SK-N-SH (cell line): Measurements from ENCODE around the gene NTSR2. TPM values are rescaled to one million over a fixed set of nuclear protein-coding genes. Genes with fewer than 3 reads are reported as not detected.
A peak's percentile ranks its signal among the peaks of the same experiment; 100 is the strongest.

ENCODE experiments used
- CTCF ChIA-PET: fragments of 300-600, 350-600 bp; formaldehyde crosslinking; extraction: SDS; loops from one replicate; lab custom pipeline; 2021; lab: Yijun Ruan, JAX
- POLR2A ChIA-PET: fragments of 350-600 bp; sonication (Branson Sonifier 250); formaldehyde crosslinking; extraction: SDS; loops from one replicate; lab custom pipeline; 2020; ENCODE audit warnings: antibody characterized with exemption, inconsistent platforms; lab: Yijun Ruan, JAX
- DNase-seq: peaks from one replicate; pipeline ENCODE4 v3.0.0; 2012
- H2AFZ ChIP-seq: fragments of 200-600 bp; sonication (generic); 2 replicates; pipeline ENCODE4 v1.8.1; 2016; ENCODE audit warnings: antibody characterized with exemption, mild to moderate bottlenecking, low read depth
- H3F3A ChIP-seq: fragments of 200-600 bp; sonication (generic); replicated peaks from 2 replicates; pipeline ENCODE3; 2016; ENCODE audit warnings: antibody characterized with exemption, mild to moderate bottlenecking; ENCODE audit not compliant: insufficient read depth
- H3K27ac ChIP-seq, 2 experiments: fragments of 200-500 bp in 1 of 2; fragments of 200-600 bp in 1 of 2; sonication (Bioruptor generic) in 1 of 2; sonication (generic), shearing (Covaris generic) in 1 of 2; 2 replicates each; pipeline versions ENCODE4 v1.5.1 to v1.6.1; 2014 to 2016; ENCODE audit warnings: low read depth in 2 of 2, inconsistent platforms in 1 of 2, low read length in 1 of 2, mild to moderate bottlenecking in 1 of 2, mixed read lengths in 1 of 2
- H3K27me3 ChIP-seq: fragments of 200-600 bp; sonication (generic), shearing (Covaris generic); 2 replicates; pipeline ENCODE4 v1.6.1; 2016; ENCODE audit warnings: mixed run types; ENCODE audit not compliant: insufficient read depth
- H3K36me3 ChIP-seq, 2 experiments: fragments of 200-500 bp in 1 of 2; fragments of 200-600 bp in 1 of 2; sonication (Bioruptor generic) in 1 of 2; sonication (generic) in 1 of 2; replicated peaks in 1 of 2; 2 replicates each; pipeline versions ENCODE3 to v1.5.1; 2014 to 2016; ENCODE audit warnings: low read length in 1 of 2, mild to moderate bottlenecking in 1 of 2; ENCODE audit not compliant: insufficient read depth in 2 of 2, control insufficient read depth in 1 of 2
- H3K4me1 ChIP-seq, 2 experiments: fragments of 200-500 bp in 1 of 2; fragments of 200-600 bp in 1 of 2; sonication (Bioruptor generic) in 1 of 2; sonication (generic), shearing (Covaris generic) in 1 of 2; 2 replicates each; pipeline versions ENCODE4 v1.5.1 to v1.6.1; 2014 to 2016; ENCODE audit warnings: low read depth in 1 of 2, low read length in 1 of 2, mixed run types in 1 of 2; ENCODE audit not compliant: insufficient read depth in 2 of 2, control insufficient read depth in 1 of 2
- H3K4me2 ChIP-seq: fragments of 200-600 bp; sonication (generic), shearing (Covaris generic); 2 replicates; pipeline ENCODE4 v1.6.1; 2017; ENCODE audit warnings: mixed run types
- H3K4me3 ChIP-seq, 2 experiments: fragments of 200-500 bp in 1 of 2; fragments of 200-600 bp in 1 of 2; sonication (Bioruptor generic) in 1 of 2; sonication (generic), shearing (Covaris generic) in 1 of 2; 2 replicates each; pipeline versions ENCODE4 v1.5.1 to v1.8.1; 2014 to 2016; ENCODE audit warnings: low read depth in 2 of 2, inconsistent platforms in 1 of 2, low read length in 1 of 2, mild to moderate bottlenecking in 1 of 2, mixed read lengths in 1 of 2, moderate library complexity in 1 of 2
- H3K79me2 ChIP-seq: fragments of 200-600 bp; sonication (generic); 2 replicates; pipeline ENCODE4 v1.8.1; 2017; ENCODE audit warnings: mild to moderate bottlenecking; ENCODE audit not compliant: insufficient read depth
- H3K9ac ChIP-seq: fragments of 200-600 bp; sonication (generic); 2 replicates; pipeline ENCODE4 v1.6.1; 2017; ENCODE audit warnings: mixed run types
- H3K9me2 ChIP-seq: fragments of 200-600 bp; sonication (generic); 2 replicates; pipeline ENCODE4 v1.6.1; 2017; ENCODE audit warnings: mixed run types
- H3K9me3 ChIP-seq: fragments of 200-600 bp; sonication (generic); 2 replicates; pipeline ENCODE4 v1.6.1; 2017; ENCODE audit warnings: mixed run types, mild to moderate bottlenecking, moderate library complexity
- H4K20me1 ChIP-seq: fragments of 200-600 bp; sonication (generic); 2 replicates; pipeline ENCODE4 v1.6.1; 2017; ENCODE audit warnings: mild to moderate bottlenecking, mixed run types; ENCODE audit not compliant: insufficient read depth
- CHD2 ChIP-seq: fragments of 150-350 bp; IDR thresholded peaks from 2 replicates; pipeline ENCODE4 v1.6.1; 2018; ENCODE audit warnings: low read length; ENCODE audit not compliant: partially characterized antibody
- MXI1 ChIP-seq: IDR thresholded peaks from 2 replicates; pipeline ENCODE4 v1.6.1; 2012; ENCODE audit warnings: mild to moderate bottlenecking, low read depth, low read length, improper control_type of control experiment
- RAD21 ChIP-seq: IDR thresholded peaks from 2 replicates; pipeline ENCODE4 v1.6.1; 2012; ENCODE audit warnings: mild to moderate bottlenecking, low read length
- RCOR1 ChIP-seq: fragments of 150-350 bp; IDR thresholded peaks from 2 replicates; pipeline ENCODE4 v1.6.1; 2017; ENCODE audit warnings: antibody characterized with exemption, low read length
- SIN3A ChIP-seq: IDR thresholded peaks from 2 replicates; pipeline ENCODE4 v1.6.1; 2012; ENCODE audit warnings: low read depth, mild to moderate bottlenecking, low read length, moderate library complexity, borderline replicate concordance
- SMC3 ChIP-seq: IDR thresholded peaks from 2 replicates; pipeline ENCODE4 v1.6.1; 2012; ENCODE audit warnings: low read depth, low read length, improper control_type of control experiment
- TCF12 ChIP-seq: IDR thresholded peaks from 2 replicates; pipeline ENCODE4 v1.4.0; 2012
- WGBS: methylation state at CpG from one replicate; pipeline ENCODE4 v1.1.6; 2017; ENCODE audit warnings: low lambda C conversion rate; 5-methylcytosine and 5-hydroxymethylcytosine counted together
- polyA plus RNA-seq, 3 experiments: library from polyadenylated mRNA; depleted of rRNA; stranded (reverse); fragments of >200 nt; gene quantifications; 2 replicates each; pipeline ENCODE4 v1.2.3, GENCODE V29; 2012
- TF ChIP-seq, protein P1 (sequence below): fragments of 200-600 bp; sonication (generic); IDR thresholded peaks from 2 replicates; pipeline ENCODE4 v1.6.1; 2017; ENCODE audit warnings: antibody characterized with exemption, mild to moderate bottlenecking, moderate library complexity
- TF ChIP-seq, protein P2 (sequence below): IDR thresholded peaks from 2 replicates; pipeline ENCODE4 v1.4.0; 2012; ENCODE audit warnings: low read depth, borderline replicate concordance
- TF ChIP-seq, protein P3 (sequence below): IDR thresholded peaks from 2 replicates; pipeline ENCODE4; 2012
- TF ChIP-seq, protein P4 (sequence below): IDR thresholded peaks from 2 replicates; pipeline ENCODE4 v1.4.0; 2012; ENCODE audit warnings: low read depth
- TF ChIP-seq, protein P5 (sequence below): fragments of 150-350 bp; IDR thresholded peaks from 2 replicates; pipeline ENCODE4 v1.6.1; 2017; ENCODE audit warnings: antibody characterized with exemption, low read length, low read depth, borderline replicate concordance

NTSR2 gene
- polyA plus RNA-seq, 1 of the 3 experiments (the other 2 are of a cell fraction): not detected

DNA sequence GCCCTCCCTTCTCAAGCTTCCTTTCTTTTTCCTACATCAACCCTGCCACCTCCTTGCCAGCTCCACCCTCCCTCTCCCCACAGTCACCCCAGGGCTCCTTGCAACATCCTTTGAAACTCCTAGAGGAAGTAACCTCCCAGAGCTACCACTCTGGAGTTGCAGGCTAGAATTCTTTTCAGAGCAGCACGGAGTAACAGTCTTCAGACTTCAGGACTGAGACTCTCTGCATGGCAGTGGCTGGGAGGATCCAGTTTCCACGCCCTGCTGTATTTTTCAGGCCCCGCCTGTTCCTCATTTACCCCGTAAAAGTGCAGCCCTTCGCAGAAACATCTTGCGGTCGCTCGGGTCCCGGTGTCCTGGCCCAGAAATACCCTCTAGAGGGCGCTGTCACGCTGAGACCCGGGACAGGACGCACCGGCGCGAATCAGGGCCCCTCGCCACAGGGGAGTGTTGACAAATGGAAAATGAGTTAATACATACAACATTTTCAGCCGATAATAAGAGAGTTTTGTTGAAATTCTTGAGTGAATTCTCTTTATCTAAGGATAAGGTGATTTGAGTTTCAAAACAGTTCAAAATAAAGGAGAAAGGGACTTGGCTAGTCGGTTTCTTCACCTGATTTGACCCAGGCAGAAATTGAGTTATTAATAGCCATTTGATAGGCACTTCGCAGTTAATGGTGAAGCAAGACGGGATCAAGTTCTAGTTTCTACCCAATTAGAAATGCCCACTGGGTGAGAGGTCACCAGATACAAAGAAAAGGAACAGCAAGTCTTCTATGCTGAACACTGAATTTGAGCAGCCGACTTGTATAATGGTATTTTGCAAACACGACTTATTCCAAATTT lies 18.5 kb upstream of the NTSR2 start:
- no peaks in the 10 kb centered on the region for H3K9me2 ChIP-seq
- TF ChIP-seq MXI1 (peak; percentile 64; the same call in 1 of the 2 replicates), CHD2 (peak; percentile 27), RAD21 (peak; percentile 92), TCF12 (peak; percentile 57), RCOR1 (peak; percentile 49), SIN3A (peak; percentile 45; the same call in 1 of the 2 replicates), SMC3 (peak; percentile 73)
- TF ChIP-seq, protein P1, sequence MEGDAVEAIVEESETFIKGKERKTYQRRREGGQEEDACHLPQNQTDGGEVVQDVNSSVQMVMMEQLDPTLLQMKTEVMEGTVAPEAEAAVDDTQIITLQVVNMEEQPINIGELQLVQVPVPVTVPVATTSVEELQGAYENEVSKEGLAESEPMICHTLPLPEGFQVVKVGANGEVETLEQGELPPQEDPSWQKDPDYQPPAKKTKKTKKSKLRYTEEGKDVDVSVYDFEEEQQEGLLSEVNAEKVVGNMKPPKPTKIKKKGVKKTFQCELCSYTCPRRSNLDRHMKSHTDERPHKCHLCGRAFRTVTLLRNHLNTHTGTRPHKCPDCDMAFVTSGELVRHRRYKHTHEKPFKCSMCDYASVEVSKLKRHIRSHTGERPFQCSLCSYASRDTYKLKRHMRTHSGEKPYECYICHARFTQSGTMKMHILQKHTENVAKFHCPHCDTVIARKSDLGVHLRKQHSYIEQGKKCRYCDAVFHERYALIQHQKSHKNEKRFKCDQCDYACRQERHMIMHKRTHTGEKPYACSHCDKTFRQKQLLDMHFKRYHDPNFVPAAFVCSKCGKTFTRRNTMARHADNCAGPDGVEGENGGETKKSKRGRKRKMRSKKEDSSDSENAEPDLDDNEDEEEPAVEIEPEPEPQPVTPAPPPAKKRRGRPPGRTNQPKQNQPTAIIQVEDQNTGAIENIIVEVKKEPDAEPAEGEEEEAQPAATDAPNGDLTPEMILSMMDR: peak; percentile 99
- TF ChIP-seq, protein P2, sequence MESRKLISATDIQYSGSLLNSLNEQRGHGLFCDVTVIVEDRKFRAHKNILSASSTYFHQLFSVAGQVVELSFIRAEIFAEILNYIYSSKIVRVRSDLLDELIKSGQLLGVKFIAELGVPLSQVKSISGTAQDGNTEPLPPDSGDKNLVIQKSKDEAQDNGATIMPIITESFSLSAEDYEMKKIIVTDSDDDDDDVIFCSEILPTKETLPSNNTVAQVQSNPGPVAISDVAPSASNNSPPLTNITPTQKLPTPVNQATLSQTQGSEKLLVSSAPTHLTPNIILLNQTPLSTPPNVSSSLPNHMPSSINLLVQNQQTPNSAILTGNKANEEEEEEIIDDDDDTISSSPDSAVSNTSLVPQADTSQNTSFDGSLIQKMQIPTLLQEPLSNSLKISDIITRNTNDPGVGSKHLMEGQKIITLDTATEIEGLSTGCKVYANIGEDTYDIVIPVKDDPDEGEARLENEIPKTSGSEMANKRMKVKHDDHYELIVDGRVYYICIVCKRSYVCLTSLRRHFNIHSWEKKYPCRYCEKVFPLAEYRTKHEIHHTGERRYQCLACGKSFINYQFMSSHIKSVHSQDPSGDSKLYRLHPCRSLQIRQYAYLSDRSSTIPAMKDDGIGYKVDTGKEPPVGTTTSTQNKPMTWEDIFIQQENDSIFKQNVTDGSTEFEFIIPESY: no peak
- TF ChIP-seq, protein P3, sequence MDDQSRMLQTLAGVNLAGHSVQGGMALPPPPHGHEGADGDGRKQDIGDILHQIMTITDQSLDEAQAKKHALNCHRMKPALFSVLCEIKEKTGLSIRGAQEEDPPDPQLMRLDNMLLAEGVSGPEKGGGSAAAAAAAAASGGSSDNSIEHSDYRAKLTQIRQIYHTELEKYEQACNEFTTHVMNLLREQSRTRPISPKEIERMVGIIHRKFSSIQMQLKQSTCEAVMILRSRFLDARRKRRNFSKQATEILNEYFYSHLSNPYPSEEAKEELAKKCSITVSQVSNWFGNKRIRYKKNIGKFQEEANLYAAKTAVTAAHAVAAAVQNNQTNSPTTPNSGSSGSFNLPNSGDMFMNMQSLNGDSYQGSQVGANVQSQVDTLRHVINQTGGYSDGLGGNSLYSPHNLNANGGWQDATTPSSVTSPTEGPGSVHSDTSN: no peak
- TF ChIP-seq, protein P4, sequence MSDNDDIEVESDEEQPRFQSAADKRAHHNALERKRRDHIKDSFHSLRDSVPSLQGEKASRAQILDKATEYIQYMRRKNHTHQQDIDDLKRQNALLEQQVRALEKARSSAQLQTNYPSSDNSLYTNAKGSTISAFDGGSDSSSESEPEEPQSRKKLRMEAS: no peak
- TF ChIP-seq, protein P5, sequence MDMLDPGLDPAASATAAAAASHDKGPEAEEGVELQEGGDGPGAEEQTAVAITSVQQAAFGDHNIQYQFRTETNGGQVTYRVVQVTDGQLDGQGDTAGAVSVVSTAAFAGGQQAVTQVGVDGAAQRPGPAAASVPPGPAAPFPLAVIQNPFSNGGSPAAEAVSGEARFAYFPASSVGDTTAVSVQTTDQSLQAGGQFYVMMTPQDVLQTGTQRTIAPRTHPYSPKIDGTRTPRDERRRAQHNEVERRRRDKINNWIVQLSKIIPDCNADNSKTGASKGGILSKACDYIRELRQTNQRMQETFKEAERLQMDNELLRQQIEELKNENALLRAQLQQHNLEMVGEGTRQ: no peak
- TF ChIP-seq, all 33 proteins: peak for 8
- Histone ChIP-seq H3K9me3 (no peaks in the 10 kb centered on the region), H3K27me3 (peaks cover 6% of the 10 kb centered on the region; the same call in 1 of the 2 replicates), H3F3A (no peaks in the 10 kb centered on the region), H3K36me3 (no peaks in the 10 kb centered on the region), H4K20me1 (no peaks in the 10 kb centered on the region), H2AFZ (peak overlapping the region; percentile 71; the same call in 1 of the 2 replicates), H3K4me1 (peaks cover 0 to 12% of the 10 kb centered on the region in 2 experiments; a peak in 2 of 4 replicates), H3K4me3 (peak overlapping the region; percentile 27 to 48), H3K9ac (no peak overlapping the region), H3K4me2 (peak overlapping the region; percentile 65), H3K27ac (no peak overlapping the region), H3K79me2 (no peaks in the 10 kb centered on the region)
- CTCF ChIA-PET: interaction anchor here (0.6 to 31.9 kb wide), 51 partner anchors 8 to 1321 kb away, joined by 3 to 886 read pairs (median 4); partner anchors contain the start of genes E2F6, LPIN1 and NTSR2
- POLR2A ChIA-PET: interaction anchor here (0.6 to 1.0 kb wide), 2 partner anchors 59 to 545 kb away, joined by 3 read pairs; no protein-coding TSS in a partner anchor
- DNase-seq: peak; percentile 94
- 15% methylated on average over 23 of the region's 23 CpGs for WGBS
